ENCODE measurements around the gene PHLDB2.

- no peak for TF ChIP-seq POLR2A (IDR thresholded peaks at IDR 0.05)
- no peak for TF ChIP-seq CTCF (IDR thresholded peaks at IDR 0.05)
Observed at GRCh38 chr3:111862415-111862814, 3.4 kb downstream of the PHLDB2 start.

Data from body of pancreas (tissue), 4 donors.